HPDE6-E6E7 (cell line): ENCODE measurements around the gene ST3GAL4.

Experiments used
- DNase-seq: peaks from one replicate; pipeline ENCODE4 v3.0.0; 2011; ENCODE audit warnings: missing footprints; ENCODE audit errors: extremely low spot score

Gene ST3GAL4

DNA sequence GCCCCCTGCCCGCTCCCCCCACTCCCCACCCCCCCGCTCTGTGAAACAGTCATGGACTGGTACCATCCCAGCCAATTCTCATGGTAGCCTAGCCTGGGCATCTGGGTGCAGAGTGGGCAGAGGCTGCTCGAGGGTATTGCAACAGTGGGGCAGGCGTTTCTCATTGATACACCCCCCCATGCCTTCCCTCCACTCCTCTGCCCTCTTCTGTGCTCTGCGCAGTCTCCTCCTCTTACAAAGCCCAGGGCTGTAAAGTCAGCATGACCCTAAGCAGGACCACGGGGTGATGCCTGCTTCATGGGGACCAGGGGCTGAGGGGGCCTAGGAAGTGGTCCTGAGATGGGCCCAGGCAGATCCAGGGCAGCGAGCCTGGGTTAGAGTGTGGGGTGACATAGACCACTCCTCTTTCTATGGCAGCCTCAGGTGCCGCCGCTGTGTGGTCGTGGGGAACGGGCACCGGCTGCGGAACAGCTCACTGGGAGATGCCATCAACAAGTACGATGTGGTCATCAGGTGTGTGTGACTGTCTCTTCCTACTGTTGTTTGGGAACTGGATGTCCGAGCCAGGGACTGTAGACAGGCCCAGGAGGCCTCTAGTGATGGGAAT, 52.3 kb downstream of the ST3GAL4 start:
- no peak for DNase-seq

DNA sequence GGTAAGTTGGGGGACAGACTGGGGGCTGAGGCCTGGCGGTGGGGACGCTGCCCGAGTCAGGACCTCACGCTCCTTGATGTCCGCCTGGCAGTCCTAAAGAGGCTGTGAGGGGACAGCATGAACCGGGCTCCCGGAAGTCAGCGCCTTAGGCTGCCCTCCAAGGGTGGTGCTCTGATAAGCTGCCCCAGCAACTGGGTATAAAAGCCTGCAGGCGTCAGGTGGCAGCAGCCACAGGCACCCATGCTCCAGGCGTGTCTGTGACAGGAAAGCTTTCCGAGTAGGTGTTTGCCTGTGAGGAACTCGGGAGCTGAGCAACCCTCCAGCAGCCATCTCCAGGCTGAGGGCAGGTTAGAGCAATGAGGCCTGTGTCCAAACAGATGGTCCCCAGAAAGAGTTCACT, 53.0 kb downstream of the ST3GAL4 start:
- DNase-seq = no peak

DNA sequence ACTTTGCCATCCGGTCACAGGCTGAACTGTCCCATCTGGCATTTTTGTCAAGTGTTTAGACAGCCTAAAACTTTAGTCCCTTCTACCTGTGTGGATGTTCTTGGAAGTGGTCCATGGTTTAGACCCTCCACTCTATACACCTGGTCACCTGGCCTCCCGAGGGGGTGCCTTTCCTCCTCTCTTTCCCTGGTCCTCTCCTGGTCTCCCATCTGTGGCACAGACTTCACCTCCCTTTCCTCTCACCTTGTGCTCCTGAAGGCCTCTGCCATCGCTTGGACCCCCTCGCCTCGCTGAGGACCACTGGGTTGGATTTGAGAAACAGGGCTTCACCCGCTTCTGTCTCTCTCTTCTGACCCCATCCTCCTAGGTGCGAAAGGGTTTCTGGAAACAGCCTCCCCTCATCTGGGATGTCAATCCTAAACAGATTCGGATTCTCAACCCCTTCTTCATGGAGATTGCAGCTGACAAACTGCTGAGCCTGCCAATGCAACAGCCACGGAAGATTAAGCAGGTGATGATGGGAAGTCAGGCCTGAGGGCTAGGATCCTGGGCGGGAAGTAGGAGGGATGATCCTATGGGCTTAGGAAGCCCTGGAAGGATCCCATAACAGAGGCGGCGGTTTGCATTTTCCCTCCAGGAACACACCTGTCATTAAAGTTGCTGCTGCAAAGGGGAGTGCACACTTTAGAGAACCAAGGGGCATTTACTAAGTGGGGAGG, 53.6 kb downstream of the ST3GAL4 start:
- DNase-seq = no peak

DNA sequence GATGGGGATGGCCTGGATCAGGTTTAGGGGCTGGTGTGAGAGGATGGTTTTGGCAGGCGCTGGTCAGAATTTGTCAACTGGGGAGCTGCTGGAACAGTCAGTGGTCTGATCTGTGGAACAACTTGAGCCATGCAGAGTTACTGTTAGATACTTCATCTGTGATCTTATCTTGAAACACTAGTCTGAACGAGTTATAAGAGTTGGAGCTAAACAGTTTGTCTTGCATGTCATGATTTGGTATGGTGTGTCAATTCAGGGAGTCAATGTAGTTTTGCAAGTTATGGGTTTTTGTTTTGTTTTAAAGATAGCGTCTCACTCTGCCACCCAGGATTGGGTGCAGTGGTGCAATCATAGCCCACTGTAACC, 54.1 kb downstream of the ST3GAL4 start:
- no peak for DNase-seq

DNA sequence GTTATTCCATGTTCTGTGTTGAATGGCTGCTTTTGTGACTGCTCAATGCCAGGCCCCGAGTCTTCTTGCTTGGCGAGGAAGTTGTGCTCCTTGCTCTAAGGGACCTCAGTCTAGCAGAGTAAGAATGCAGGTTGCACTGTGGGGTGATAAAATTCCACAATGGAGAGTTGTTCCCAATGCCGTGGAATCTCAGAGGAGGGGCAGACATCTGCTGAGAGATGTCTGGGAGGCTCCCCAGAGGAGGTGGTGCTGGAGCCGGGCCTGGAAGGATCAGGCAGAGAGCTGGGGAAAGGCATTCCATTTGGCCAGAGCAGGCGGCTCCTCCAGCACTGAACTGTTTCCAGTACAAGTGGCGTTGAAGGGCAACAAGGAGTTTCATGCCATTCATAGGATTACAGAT, 55.2 kb downstream of the ST3GAL4 start:
- DNase-seq = no peak

DNA sequence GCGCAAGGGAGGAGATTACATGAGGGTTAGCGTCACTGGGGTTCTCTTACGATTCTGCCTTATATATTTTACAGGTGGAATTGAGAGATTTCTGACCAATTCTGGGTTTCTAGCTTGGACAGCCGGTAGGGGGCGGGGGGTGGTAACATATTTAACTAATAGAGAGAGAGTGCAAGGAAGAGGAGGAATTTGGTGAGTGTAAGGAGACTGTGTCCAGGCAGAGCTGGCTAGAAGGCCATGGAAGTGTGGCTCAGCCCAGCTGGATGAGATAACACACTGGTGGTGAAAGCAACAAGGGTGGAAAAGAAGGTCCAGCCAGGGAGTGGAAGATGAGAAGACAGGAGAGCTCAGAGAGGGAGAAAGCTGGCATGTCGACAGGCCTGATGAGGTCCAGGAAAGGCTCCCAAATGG, 56.5 kb downstream of the ST3GAL4 start:
- no peak for DNase-seq

GRCh38 chr11:126413426-126413825, 57.9 kb downstream of the ST3GAL4 start:
- no peak for DNase-seq

GRCh38 chr11:126413843-126414405, 58.4 kb downstream of the ST3GAL4 start:
- DNase-seq = no peak

GRCh38 chr11:126414615-126415014, 59.1 kb downstream of the ST3GAL4 start:
- DNase-seq = no peak

DNA sequence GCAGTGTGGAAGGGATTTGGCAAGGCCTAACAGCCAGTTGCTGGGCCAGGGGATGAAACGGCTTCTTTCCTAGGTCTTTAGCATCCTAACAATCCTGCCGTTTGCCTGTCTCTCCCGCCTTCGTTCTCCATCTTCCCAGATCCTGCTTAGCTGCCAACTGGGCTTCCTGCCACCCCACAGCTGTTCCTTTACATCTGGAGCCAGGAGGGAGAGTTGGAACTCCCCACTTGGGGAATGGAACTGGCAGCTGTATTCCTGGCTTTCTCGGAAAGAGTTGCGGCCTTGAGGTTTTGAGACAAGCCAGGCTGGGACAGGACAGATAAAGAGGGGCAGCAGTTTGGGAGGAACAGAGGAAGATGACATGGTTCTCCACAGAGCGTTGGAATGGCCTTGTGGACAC, 59.6 kb downstream of the ST3GAL4 start:
- no peak for DNase-seq

GRCh38 chr11:126415669-126416420, 60.4 kb downstream of the ST3GAL4 start:
- no peak for DNase-seq

- peak; percentile 89 for DNase-seq
Observed at GRCh38 chr11:126416542-126417090, 61.1 kb downstream of the ST3GAL4 start.

GRCh38 chr11:126417091-126417862, 61.8 kb downstream of the ST3GAL4 start:
- DNase-seq = no peak

- DNase-seq = no peak
Observed at GRCh38 chr11:126418887-126419286, 63.4 kb downstream of the ST3GAL4 start.

GRCh38 chr11:126419801-126420697, 64.6 kb downstream of the ST3GAL4 start:
- no peak for DNase-seq

DNA sequence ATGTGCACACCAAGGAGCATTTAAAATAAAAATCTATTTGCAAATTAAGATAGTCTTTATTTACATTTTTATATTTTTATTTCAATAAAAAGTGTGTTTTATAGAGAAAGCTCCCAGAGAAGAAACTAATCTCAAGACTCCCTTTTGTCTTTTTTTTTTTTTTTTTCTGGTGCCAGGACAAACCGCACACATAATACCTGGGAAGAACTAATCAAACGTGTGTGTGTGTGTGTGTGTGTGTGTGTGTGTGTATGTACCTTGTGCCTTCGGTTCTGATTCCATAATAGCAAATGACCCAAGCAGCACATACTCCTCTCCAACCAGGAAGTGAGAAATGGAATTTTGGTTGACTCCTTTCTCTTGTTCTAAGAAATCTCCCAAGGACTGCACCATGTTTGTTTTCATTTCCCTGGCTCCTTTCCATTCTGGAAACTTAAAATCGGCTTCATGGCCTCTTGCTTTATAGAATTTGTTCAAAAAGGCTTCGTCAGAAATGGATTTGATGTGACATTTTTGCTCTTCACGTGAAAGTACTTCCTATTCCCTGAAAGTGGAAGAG, 65.3 kb downstream of the ST3GAL4 start:
- no peak for DNase-seq

DNA sequence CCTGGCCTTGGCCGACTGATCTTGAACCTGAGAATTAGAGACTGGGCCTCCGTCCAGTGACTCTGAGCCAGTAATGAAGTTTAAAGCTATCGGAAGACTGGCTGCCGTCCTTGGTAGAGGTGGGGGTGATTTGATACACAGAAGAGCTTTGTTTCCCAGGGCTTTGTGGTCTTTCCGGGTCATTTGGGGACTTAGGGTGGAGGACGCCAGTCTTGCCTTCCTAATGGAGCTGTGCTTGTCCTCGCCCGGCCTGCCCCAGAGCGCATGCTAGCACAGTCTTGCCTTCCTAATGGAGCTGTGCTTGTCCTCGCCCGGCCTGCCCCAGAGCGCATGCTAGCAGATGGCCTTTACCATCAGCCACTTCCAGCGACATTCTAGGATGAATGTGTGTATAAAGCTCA, 65.8 kb downstream of the ST3GAL4 start:
- no peak for DNase-seq

- DNase-seq = no peak
Observed at GRCh38 chr11:126422446-126422845, 67.0 kb downstream of the ST3GAL4 start.

- no peak for DNase-seq
Observed at GRCh38 chr11:126423154-126423553, 67.7 kb downstream of the ST3GAL4 start.

DNA sequence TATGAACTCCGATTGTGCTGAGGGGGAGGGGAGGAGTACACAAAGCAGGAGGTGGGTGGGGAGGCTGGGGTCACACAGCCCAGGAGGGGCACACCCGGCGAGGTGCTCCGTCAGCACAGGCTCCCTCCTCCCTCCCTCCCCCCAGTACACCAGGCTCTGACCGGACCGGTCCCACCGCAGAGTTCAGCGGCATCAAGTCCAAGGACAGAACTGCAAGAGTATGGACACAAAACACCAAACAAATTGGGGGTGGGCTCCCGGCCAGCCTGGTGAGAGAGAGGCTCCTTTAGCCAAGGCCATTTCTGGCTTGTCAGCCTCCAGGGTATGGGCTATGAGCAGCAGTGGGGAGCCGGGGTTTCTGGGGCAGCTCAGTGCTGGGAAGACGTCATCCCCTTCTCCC, 68.3 kb downstream of the ST3GAL4 start:
- no peak for DNase-seq
